HepG2 (cell line): ENCODE measurements around the gene KLHDC4. TPM values are rescaled to one million over a fixed set of nuclear protein-coding genes. Genes with fewer than 3 reads are reported as not detected.

ENCODE experiments used
- ARID5B ChIP-seq: IDR thresholded peaks from 2 replicates; pipeline ENCODE4 v1.4.0; 2020; ENCODE audit warnings: mild to moderate bottlenecking, missing genetic modification reagents
- ATRX ChIP-seq: sonication (generic); formaldehyde crosslinking; IDR thresholded peaks from 2 replicates; pipeline ENCODE4 v1.4.0; 2020; ENCODE audit warnings: missing genetic modification reagents, borderline replicate concordance
- CCDC6 ChIP-seq: sonication (generic); formaldehyde crosslinking; IDR thresholded peaks from 2 replicates; pipeline ENCODE4 v1.8.1; 2022; ENCODE audit warnings: mild to moderate bottlenecking, missing genetic modification reagents, moderate library complexity
- EP300 ChIP-seq, 3 experiments: sonication (generic) in 1 of 3; formaldehyde crosslinking in 1 of 3; IDR thresholded peaks; 2 replicates each; pipeline versions ENCODE4 v1.5.1 to v1.6.1; 2011 to 2020; ENCODE audit warnings: low read depth in 2 of 3, low read length in 2 of 3, borderline replicate concordance in 1 of 3, improper control_type of control experiment in 1 of 3, mild to moderate bottlenecking in 1 of 3, missing genetic modification reagents in 1 of 3, moderate library complexity in 1 of 3
- MEIS1 ChIP-seq: sonication (generic); formaldehyde crosslinking; IDR thresholded peaks from 2 replicates; pipeline ENCODE4 v1.9.0; 2021; ENCODE audit warnings: mild to moderate bottlenecking, missing genetic modification reagents, moderate library complexity, borderline replicate concordance
- NPAS2 ChIP-seq: sonication (generic); formaldehyde crosslinking; IDR thresholded peaks from 2 replicates; pipeline ENCODE4 v1.8.0; 2022; ENCODE audit warnings: mild to moderate bottlenecking, missing genetic modification reagents, borderline replicate concordance
- PHF5A ChIP-seq: IDR thresholded peaks from one replicate; pipeline ENCODE4 v1.6.1; 2018; ENCODE audit warnings: low read depth, missing genetic modification reagents; ENCODE audit not compliant: unreplicated experiment
- PITX1 ChIP-seq: sonication (generic); formaldehyde crosslinking; IDR thresholded peaks from 2 replicates; pipeline ENCODE4 v1.5.1; 2020; ENCODE audit warnings: mild to moderate bottlenecking, missing genetic modification reagents
- SNRNP70 ChIP-seq: fragments of 200-400 bp; formaldehyde crosslinking; IDR thresholded peaks from 2 replicates; pipeline ENCODE4 v1.6.1; 2017; ENCODE audit warnings: mild to moderate bottlenecking, low read depth, low read length, moderate library complexity
- SOX6 ChIP-seq, 2 experiments: fragments of 450-650 bp in 1 of 2; sonication (generic) in 1 of 2; formaldehyde crosslinking in 1 of 2; IDR thresholded peaks; 2 replicates each; pipeline versions ENCODE4 v1.4.0 to v1.6.1; 2017 to 2020; ENCODE audit warnings: antibody characterized with exemption in 1 of 2, mild to moderate bottlenecking in 1 of 2, missing genetic modification reagents in 1 of 2
- TGIF2 ChIP-seq: IDR thresholded peaks from 2 replicates; pipeline ENCODE4 v1.6.1; 2016; ENCODE audit warnings: control low read depth, missing compliant biosample characterization
- THYN1 ChIP-seq: sonication (generic); formaldehyde crosslinking; IDR thresholded peaks from 2 replicates; pipeline ENCODE4 v1.8.1; 2023; ENCODE audit warnings: low read depth, mild to moderate bottlenecking, moderate library complexity, missing genetic modification reagents, borderline replicate concordance
- TIGD3 ChIP-seq: sonication (generic); formaldehyde crosslinking; IDR thresholded peaks from 2 replicates; pipeline ENCODE4 v1.5.1; 2020; ENCODE audit warnings: mild to moderate bottlenecking, missing genetic modification reagents, borderline replicate concordance
- ZBTB25 ChIP-seq: IDR thresholded peaks from 2 replicates; pipeline ENCODE4 v1.6.1; 2018; ENCODE audit warnings: missing genetic modification reagents
- ZNF431 ChIP-seq: sonication (generic); formaldehyde crosslinking; IDR thresholded peaks from 2 replicates; pipeline ENCODE4 v1.9.0; 2022; ENCODE audit warnings: missing genetic modification reagents, low read depth, mild to moderate bottlenecking, borderline replicate concordance
- ZNF75D ChIP-seq: sonication (generic); formaldehyde crosslinking; IDR thresholded peaks from 2 replicates; pipeline ENCODE4 v1.8.1; 2023; ENCODE audit warnings: missing genetic modification reagents, mild to moderate bottlenecking, borderline replicate concordance
- ZNF772 ChIP-seq: sonication (generic); formaldehyde crosslinking; IDR thresholded peaks from 2 replicates; pipeline ENCODE4 v1.5.0; 2020; ENCODE audit warnings: mild to moderate bottlenecking, missing genetic modification reagents
- ZNF891 ChIP-seq: sonication (generic); formaldehyde crosslinking; IDR thresholded peaks from 2 replicates; pipeline ENCODE4 v1.5.0; 2020; ENCODE audit warnings: mild to moderate bottlenecking, missing genetic modification reagents
- ZSCAN21 ChIP-seq: sonication (generic); formaldehyde crosslinking; IDR thresholded peaks from 2 replicates; pipeline ENCODE4 v1.8.0; 2022; ENCODE audit warnings: mild to moderate bottlenecking, missing genetic modification reagents, moderate library complexity, borderline replicate concordance
- polyA plus RNA-seq, 8 experiments: library from polyadenylated mRNA; depleted of rRNA in 3 of 8; stranded (reverse) in 7 of 8; unstranded in 1 of 8; fragments of >200 nt; fragmentation: Illumina TruSeq in 4 of 8; extraction: Trizol in 4 of 8; gene quantifications; 2 replicates each; pipeline versions ENCODE4 v1.2.1 to v1.2.3, GENCODE V29; 2011 to 2016; ENCODE audit warnings: low read depth in 4 of 8, missing spikeins in 1 of 8, mixed read lengths in 1 of 8; ENCODE audit not compliant: insufficient read depth in 1 of 8
- total RNA-seq, 5 experiments: library from RNA; depleted of rRNA; stranded (reverse); fragments of >200 nt; fragmentation: Illumina TruSeq; extraction: Trizol; gene quantifications; 2 replicates each; pipeline ENCODE4 v1.2.3, GENCODE V29; 2016; ENCODE audit warnings: low read depth in 1 of 5

KLHDC4 gene
- total and polyA plus RNA-seq, 2 of the 13 experiments (the other 11 are each of a cell fraction or from before 2014, with no cell fraction given), result 18.7 to 31.8 TPM

- TF ChIP-seq PITX1, result peak; percentile 58; the same call in 1 of the 2 replicates
- TF ChIP-seq NPAS2, result no peak
- TF ChIP-seq ZNF891 (CRISPR knock-in tag), result peak; percentile 87; the same call in 1 of the 2 replicates
- TF ChIP-seq TIGD3 (CRISPR knock-in tag), result peak; percentile 58; the same call in 1 of the 2 replicates
- TF ChIP-seq ZSCAN21 (CRISPR knock-in tag), result no peak
- 0 out of 2 replicates have a peak, but pooled peaks have one; percentile 65 for TF ChIP-seq THYN1
- peak; percentile 65 for TF ChIP-seq PHF5A (CRISPR knock-in tag)
- TF ChIP-seq ZNF431 (CRISPR knock-in tag), result no peak
- TF ChIP-seq ZBTB25 (CRISPR knock-in tag), result no peak
- TF ChIP-seq SOX6 (IDR thresholded peaks at IDR 0.05), result no peak
- TF ChIP-seq SOX6 (CRISPR knock-in tag; IDR thresholded peaks at IDR 0.05), result peak; percentile 70
- TF ChIP-seq EP300 (IDR thresholded peaks at IDR 0.05; ENCODE audit: low read depth in 2 of 2, low read length in 2 of 2), result peak in 1 of 2 experiments; percentile 29; a peak in 2 of 4 replicates
- TF ChIP-seq EP300 (CRISPR knock-in tag; IDR thresholded peaks at IDR 0.05; ENCODE audit: borderline replicate concordance), result no peak
- no peak for TF ChIP-seq SNRNP70
- peak; percentile 75; the same call in 1 of the 2 replicates for TF ChIP-seq ZNF772 (CRISPR knock-in tag)
- no peak; the same call in 1 of the 2 replicates for TF ChIP-seq TGIF2 (CRISPR knock-in tag)
- peak; percentile 50; the same call in 1 of the 2 replicates for TF ChIP-seq ARID5B (CRISPR knock-in tag)
- no peak for TF ChIP-seq ATRX (CRISPR knock-in tag)
- no peak; the same call in 1 of the 2 replicates for TF ChIP-seq CCDC6 (CRISPR knock-in tag)
- TF ChIP-seq MEIS1, result no peak; the same call in 1 of the 2 replicates
- TF ChIP-seq ZNF75D, result no peak
These were observed at the start of gene KLHDC4 (continued) for GRCh38 chr16:87765776-87766484.
